ENCODE data around the gene TRIM56. TPM values are rescaled to one million over a fixed set of nuclear protein-coding genes. Genes with fewer than 3 reads are reported as not detected.
A peak's percentile ranks its signal among the peaks of the same experiment; 100 is the strongest.

Gene TRIM56
- total and polyA plus RNA-seq, 9 of the 15 experiments (the other 6 are each of a cell fraction or from before 2014, with no cell fraction given) = 2.0 to 29.7 (median 11.6) TPM

- H3K36me3 ChIP-seq (ENCODE audit: control insufficient read depth, insufficient read depth, low read length) = no peaks in the 10 kb centered on the region
- peak overlapping the region; percentile 14; the same call in 1 of the 3 replicates for H3K27ac ChIP-seq (ENCODE audit: extremely low read depth, low read depth, low read length)
- in situ Hi-C loops (cut with MboI) (no loop called here), intact Hi-C loops (cut with micrococcal nuclease) (no loop called here)
- 29% methylated on average over 7 of the region's 7 CpGs for WGBS (ENCODE audit: insufficient coverage, low coverage, missing lambda C conversion rate)
- H3K4me1 ChIP-seq (replicated peaks in 1 of 2; ENCODE audit: control insufficient read depth in 2 of 2, insufficient read depth in 2 of 2, low read length in 2 of 2) = peaks cover 30 to 42% of the 10 kb centered on the region in 2 experiments
- CTCF ChIA-PET (ENCODE audit: low intra/inter-chr PET ratio) = interaction anchor here (0.6 to 0.9 kb wide), 2 partner anchors 47 to 227 kb away, joined by 3 read pairs; no protein-coding TSS in a partner anchor
- POLR2A ChIA-PET = interaction anchor here (0.8 to 2.7 kb wide), 4 partner anchors 10 to 23 kb away, joined by 3 to 13 read pairs (median 6); no protein-coding TSS in a partner anchor
- H3K9me1 ChIP-seq (ENCODE audit: control insufficient read depth, insufficient read depth, low read length) = no peaks in the 10 kb centered on the region
- DNase-seq (ENCODE audit: extremely low read depth in 1 of 4, low spot score in 3 of 4) (no peak), FAIRE-seq (no peak), ATAC-seq (no peak)
- H3K9ac ChIP-seq (ENCODE audit: insufficient read depth in 1 of 2, low read depth in 2 of 2, low read length in 2 of 2) = 0 out of 4 replicates have a peak overlapping the region, but pooled peaks of 1 of the 2 experiments have one; percentile 11
- no peak overlapping the region for H3K4me3 ChIP-seq
- H3K4me2 ChIP-seq (ENCODE audit: insufficient read depth, low read length) = no peak overlapping the region
- H3K79me2 ChIP-seq (ENCODE audit: control insufficient read depth, insufficient read depth, low read length) = no peaks in the 10 kb centered on the region
- H3K9me3 ChIP-seq (replicated peaks; ENCODE audit: control insufficient read depth, insufficient read depth, low read depth, low read length) = no peaks in the 10 kb centered on the region
- no TSS peak for BruUV-seq (replicated peaks)
- no peaks in the 10 kb centered on the region for H3K27me3 ChIP-seq (ENCODE audit: control insufficient read depth in 2 of 2, insufficient read depth in 2 of 2, low read length in 2 of 2)
- no peaks in the 10 kb centered on the region for H4K20me1 ChIP-seq (replicated peaks; ENCODE audit: control insufficient read depth, insufficient read depth, low read length)
- H2AFZ ChIP-seq (ENCODE audit: low read depth, low read length) = peak overlapping the region; percentile 63
- TF ChIP-seq FOXA3 (CRISPR knock-in tag; conservative IDR thresholded peaks at IDR 0.05 in 1 of 2, IDR thresholded peaks at IDR 0.05 in 1 of 2) (peak in 1 of 2 experiments; percentile 43; a peak in 1 of 4 replicates), RAD51 (IDR thresholded peaks at IDR 0.05; ENCODE audit: borderline replicate concordance, low read depth) (peak; percentile 35; the same call in 1 of the 2 replicates), EGR1 (conservative IDR thresholded peaks at IDR 0.05) (peak; percentile 31; the same call in 1 of the 2 replicates), ARHGAP35 (IDR thresholded peaks at IDR 0.05; ENCODE audit: partially characterized antibody) (no peak), ETV6 (IDR thresholded peaks at IDR 0.05; ENCODE audit: borderline replicate concordance in 1 of 2, low read depth in 2 of 2, low read length in 1 of 2) (0 out of 4 replicates have a peak, but pooled peaks of 1 of the 2 experiments have one; percentile 37), ETV6 (CRISPR knock-in tag; IDR thresholded peaks at IDR 0.05; ENCODE audit: borderline replicate concordance) (no peak), CEBPB (tag; IDR thresholded peaks at IDR 0.05) (no peak), ZNF717 (CRISPR knock-in tag; IDR thresholded peaks at IDR 0.05) (no peak), FOSL1 (tag; conservative IDR thresholded peaks at IDR 0.05) (peak; percentile 35; the same call in 1 of the 2 replicates), MLLT1 (IDR thresholded peaks at IDR 0.05) (peak in 1 of 2 experiments; percentile 34; a peak in 1 of 4 replicates), ZNF644 (tag; IDR thresholded peaks at IDR 0.05; ENCODE audit: low read depth) (peak; percentile 55; the same call in 1 of the 2 replicates), ZNF589 (CRISPR knock-in tag; IDR thresholded peaks at IDR 0.05; ENCODE audit: low read depth) (peak; percentile 84; the same call in 1 of the 2 replicates), GATAD2B (IDR thresholded peaks at IDR 0.05; ENCODE audit: borderline replicate concordance) (no peak), ZNF384 (IDR thresholded peaks at IDR 0.05; ENCODE audit: low read depth, low read length) (0 out of 2 replicates have a peak, but pooled peaks have one; percentile 36), ZNF175 (CRISPR knock-in tag; IDR thresholded peaks at IDR 0.05; ENCODE audit: low read depth) (peak; percentile 68; the same call in 1 of the 2 replicates), FOXP4 (CRISPR knock-in tag; IDR thresholded peaks at IDR 0.05; ENCODE audit: borderline replicate concordance) (no peak), MXI1 (IDR thresholded peaks at IDR 0.05; ENCODE audit: low read depth, low read length) (no peak), NR2C2 (CRISPR knock-in tag; IDR thresholded peaks at IDR 0.05) (no peak), NR2C2 (tag; IDR thresholded peaks at IDR 0.05) (peak; percentile 32; the same call in 1 of the 2 replicates)
These were observed 39.2 kb downstream of the TRIM56 start for GRCh38 chr7:101124376-101125056.

Measured in K562 (cell line).